PFSK-1 (cell line): ENCODE measurements around the gene DYNC1LI2.

Experiments
- FOXP2 ChIP-seq: optimal IDR thresholded peaks from 2 replicates; pipeline ENCODE3; 2011; ENCODE audit warnings: borderline replicate concordance, control low read depth, inconsistent platforms; ENCODE audit not compliant: insufficient read depth; ENCODE audit errors: extremely low read length, extremely low read depth
- POLR2AphosphoS5 ChIP-seq: IDR thresholded peaks from 2 replicates; pipeline ENCODE4 v1.6.1; 2012; ENCODE audit warnings: low read depth, mild to moderate bottlenecking, control low read depth, low read length, moderate library complexity
- REST ChIP-seq, 2 experiments: IDR thresholded peaks; 2 replicates each; pipeline versions ENCODE4 v1.6.1 to v1.8.0; 2011 to 2012; ENCODE audit warnings: low read depth in 2 of 2, low read length in 2 of 2, control low read depth in 1 of 2, inconsistent platforms in 1 of 2, mild to moderate bottlenecking in 1 of 2, moderate library complexity in 1 of 2; ENCODE audit not compliant: insufficient read depth in 1 of 2
- SIN3A ChIP-seq: IDR thresholded peaks from 2 replicates; pipeline ENCODE4 v1.6.1; 2012; ENCODE audit warnings: mild to moderate bottlenecking, low read length, moderate library complexity, borderline replicate concordance; ENCODE audit not compliant: insufficient read depth
- TAF1 ChIP-seq: IDR thresholded peaks from 2 replicates; pipeline ENCODE4 v1.6.1; 2012; ENCODE audit warnings: low read length, control low read depth, borderline replicate concordance; ENCODE audit not compliant: insufficient read depth

Gene DYNC1LI2

DNA sequence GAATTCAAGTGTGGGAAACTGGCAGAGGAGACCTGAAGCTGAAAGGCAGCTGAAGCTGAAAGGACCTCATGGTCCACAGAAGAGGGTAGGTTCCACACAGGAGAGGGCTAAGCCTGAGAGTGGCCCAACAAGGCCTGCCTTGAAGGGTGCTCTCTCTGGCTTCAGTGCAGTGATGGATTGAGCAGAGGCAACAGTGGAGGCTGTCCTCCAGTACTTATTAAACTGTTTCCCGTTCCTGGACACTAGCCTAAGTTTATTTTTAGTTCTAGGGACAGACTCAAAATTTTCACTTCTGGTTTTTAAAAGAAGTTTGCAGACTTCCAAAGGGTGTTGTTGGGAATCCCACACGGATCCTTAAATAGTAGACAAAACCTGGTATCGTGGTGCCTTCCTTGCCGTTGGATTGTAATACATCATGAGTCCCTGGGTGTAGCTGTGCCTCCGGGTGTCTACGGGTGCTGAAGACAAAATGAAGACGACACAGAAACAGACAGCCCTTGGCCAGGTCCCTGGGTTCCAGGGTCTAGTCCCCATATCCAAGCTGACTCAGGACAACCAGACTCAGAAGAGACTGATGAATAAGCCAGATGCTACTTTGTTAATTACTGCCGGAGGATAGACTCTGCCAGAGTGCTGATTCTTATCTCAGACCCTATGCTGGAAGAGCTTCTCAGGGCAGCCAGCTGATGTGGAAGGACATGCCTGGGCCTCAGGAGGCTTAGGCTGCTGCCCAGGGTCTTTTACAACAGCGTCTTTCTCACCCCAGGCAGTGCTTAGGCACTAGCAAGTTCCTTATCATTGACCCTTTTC lies 47.8 kb downstream of the DYNC1LI2 start:
- TF ChIP-seq REST (IDR thresholded peaks at IDR 0.05; ENCODE audit: insufficient read depth in 1 of 2, low read depth in 2 of 2, low read length in 2 of 2): no peak
- TF ChIP-seq TAF1: no peak
- TF ChIP-seq SIN3A: no peak
- no peak for TF ChIP-seq POLR2AphosphoS5
- TF ChIP-seq FOXP2: no peak

GRCh38 chr16:66701516-66701915 lies 49.9 kb downstream of the DYNC1LI2 start:
- TF ChIP-seq TAF1 (no peak), SIN3A (no peak), REST (IDR thresholded peaks at IDR 0.05; ENCODE audit: insufficient read depth in 1 of 2, low read depth in 2 of 2, low read length in 2 of 2) (no peak), POLR2AphosphoS5 (no peak), FOXP2 (no peak)

GRCh38 chr16:66701026-66701425 lies 50.4 kb downstream of the DYNC1LI2 start:
- TF ChIP-seq SIN3A (no peak), POLR2AphosphoS5 (no peak), TAF1 (no peak), REST (IDR thresholded peaks at IDR 0.05; ENCODE audit: insufficient read depth in 1 of 2, low read depth in 2 of 2, low read length in 2 of 2) (no peak), FOXP2 (no peak)

- TF ChIP-seq POLR2AphosphoS5 (no peak), TAF1 (no peak), REST (IDR thresholded peaks at IDR 0.05; ENCODE audit: insufficient read depth in 1 of 2, low read depth in 2 of 2, low read length in 2 of 2) (no peak), SIN3A (no peak), FOXP2 (no peak)
Observed at GRCh38 chr16:66699898-66700297, 51.5 kb downstream of the DYNC1LI2 start.
